Aorta (tissue), 5 donors: ENCODE data around the gene TNRC6C. TPM values are rescaled to one million over a fixed set of nuclear protein-coding genes. Genes with fewer than 3 reads are reported as not detected.

Experiments used
- ATAC-seq: fragments of 200-7000 bp; cut with Tn5 transposase; one replicate; pipeline ENCODE4 v1.9.1; 2022; ENCODE audit warnings: moderate library complexity; ENCODE audit not compliant: low FRiP score
- DNase-seq, 2 donors: peaks; one replicate each; pipeline ENCODE4 v3.0.0-alpha.2; 2020
- H3K27ac ChIP-seq, 2 donors: one replicate each; pipeline ENCODE4 v1.5.1; 2013; ENCODE audit warnings: low read length in 2 of 2, mild to moderate bottlenecking in 2 of 2, moderate library complexity in 2 of 2, control low read depth in 1 of 2, inconsistent platforms in 1 of 2, low read depth in 1 of 2
- H3K27me3 ChIP-seq, 2 donors: one replicate each; pipeline ENCODE4 v1.6.1; 2013; ENCODE audit warnings: control low read depth in 1 of 2, low read length in 1 of 2, mild to moderate bottlenecking in 1 of 2, moderate library complexity in 1 of 2; ENCODE audit not compliant: insufficient read depth in 2 of 2, control insufficient read depth in 1 of 2
- H3K36me3 ChIP-seq, 2 donors: one replicate each; pipeline ENCODE4 v1.6.1; 2013; ENCODE audit warnings: control low read depth in 1 of 2, low read length in 1 of 2, mild to moderate bottlenecking in 1 of 2; ENCODE audit not compliant: insufficient read depth in 2 of 2, control insufficient read depth in 1 of 2
- H3K4me1 ChIP-seq, 2 donors: one replicate each; pipeline ENCODE4 v1.6.1; 2013; ENCODE audit warnings: low read length in 2 of 2, control low read depth in 1 of 2, mild to moderate bottlenecking in 1 of 2, moderate library complexity in 1 of 2; ENCODE audit not compliant: insufficient read depth in 2 of 2, control insufficient read depth in 1 of 2
- H3K4me3 ChIP-seq, 2 donors: one replicate each; pipeline ENCODE4 v1.5.1; 2013; ENCODE audit warnings: low read length in 2 of 2, control low read depth in 1 of 2, mild to moderate bottlenecking in 1 of 2
- H3K9me3 ChIP-seq: one replicate; pipeline ENCODE4 v1.6.1; 2013; ENCODE audit warnings: mild to moderate bottlenecking, low read length; ENCODE audit not compliant: control insufficient read depth
- WGBS, 2 donors: extraction: QIAGEN DNeasy Blood & Tissue Kit; methylation state at CpG; one replicate each; pipeline ENCODE4 v1.1.7; 2013; 5-methylcytosine and 5-hydroxymethylcytosine counted together
- intact Hi-C, 2 donors: fragments of 100-400 bp; cut with DNase I; formaldehyde crosslinking; loops; one replicate each; pipeline versions ENCODE4 v1.14.2 to v1.15.0; 2022
- polyA plus RNA-seq, 2 donors: library from polyadenylated mRNA; stranded (reverse); fragments of 200-250 nt; gene quantifications; one replicate each; pipeline ENCODE4 v1.2.3, GENCODE V29; 2013
- total RNA-seq, 2 donors: library from RNA; stranded (reverse); fragmentation: NEBNext Ultra II Directional; extraction: Animal tissue kit (Norgen Biotek cat#: 25700); gene quantifications; one replicate each; pipeline ENCODE4 v1.2.1, GENCODE V29; 2021
- donor health status: healthy with polysubstance abuse.
- donor health status: Bipolar disorder and iron deficiency.
- donor health status: DM: no; HTN: no; CAD: no.
- donor health status: DM: no; HTN: no; CAD: no.
- donor health status: DM: yes; HTN: yes; CAD: no.

Gene TNRC6C
- total and polyA plus RNA-seq, 4 donors: 3.3 to 62.2 (median 28.6) TPM

DNA sequence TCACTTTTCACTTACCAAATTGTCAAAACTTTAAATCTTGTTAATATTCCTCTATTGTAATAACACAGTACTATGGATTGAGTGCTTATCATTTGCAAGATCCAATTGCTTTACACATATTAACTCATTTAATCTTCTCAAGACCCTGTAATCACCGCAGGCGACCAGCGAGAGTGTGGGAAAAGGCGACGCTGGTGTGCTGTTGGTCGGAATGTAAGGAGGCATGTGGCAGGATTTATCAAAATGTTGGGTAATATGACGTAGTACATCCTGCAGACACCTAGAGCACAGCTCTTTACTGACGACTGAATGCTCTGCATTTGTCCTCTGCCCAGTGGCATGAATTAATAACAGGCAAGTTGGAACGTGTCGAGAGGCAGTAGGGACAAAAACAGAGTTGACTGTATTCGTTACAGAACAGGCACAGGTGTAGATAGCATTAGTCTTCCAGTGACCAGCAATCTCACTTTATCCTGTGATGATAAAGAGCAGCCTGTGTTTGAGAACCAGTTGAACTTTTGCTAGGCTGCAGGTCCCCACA, 80.3 kb downstream of the TNRC6C start:
- Histone ChIP-seq H3K27me3 (no peaks in the 10 kb centered on the region), H3K4me3 (no peak overlapping the region), H3K9me3 (no peaks in the 10 kb centered on the region), H3K27ac (no peak overlapping the region), H3K36me3 (no peaks in the 10 kb centered on the region), H3K4me1 (peaks cover 0 to 2% of the 10 kb centered on the region in 2 donors)
- ATAC-seq (no peak), DNase-seq (no peak)
- intact Hi-C loops: no loop called here
- 96 to 97% methylated on average over 11 of the region's 11 CpGs for WGBS, 2 donors

DNA sequence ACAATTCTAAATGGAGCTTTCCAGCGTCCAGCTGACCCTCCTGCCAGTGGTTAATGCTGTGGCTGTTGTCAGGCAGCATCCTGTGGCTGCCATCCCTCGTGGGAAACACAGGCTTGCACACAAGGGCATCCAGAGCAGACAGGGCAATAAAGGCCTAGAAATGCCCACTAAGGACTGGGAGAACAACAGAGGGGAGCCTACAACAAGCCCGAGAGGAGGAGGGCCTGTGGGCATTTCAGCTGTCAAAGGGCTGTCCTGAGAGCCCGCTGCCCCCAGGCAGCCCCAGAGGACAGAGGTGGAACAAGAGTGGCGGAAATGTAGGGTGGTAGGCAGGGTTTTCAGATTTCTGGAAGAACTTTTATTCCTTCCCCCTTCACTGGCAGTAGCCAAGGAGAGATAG, 81.1 kb downstream of the TNRC6C start:
- 94 to 97% methylated on average over 5 of the region's 5 CpGs for WGBS, 2 donors

DNA sequence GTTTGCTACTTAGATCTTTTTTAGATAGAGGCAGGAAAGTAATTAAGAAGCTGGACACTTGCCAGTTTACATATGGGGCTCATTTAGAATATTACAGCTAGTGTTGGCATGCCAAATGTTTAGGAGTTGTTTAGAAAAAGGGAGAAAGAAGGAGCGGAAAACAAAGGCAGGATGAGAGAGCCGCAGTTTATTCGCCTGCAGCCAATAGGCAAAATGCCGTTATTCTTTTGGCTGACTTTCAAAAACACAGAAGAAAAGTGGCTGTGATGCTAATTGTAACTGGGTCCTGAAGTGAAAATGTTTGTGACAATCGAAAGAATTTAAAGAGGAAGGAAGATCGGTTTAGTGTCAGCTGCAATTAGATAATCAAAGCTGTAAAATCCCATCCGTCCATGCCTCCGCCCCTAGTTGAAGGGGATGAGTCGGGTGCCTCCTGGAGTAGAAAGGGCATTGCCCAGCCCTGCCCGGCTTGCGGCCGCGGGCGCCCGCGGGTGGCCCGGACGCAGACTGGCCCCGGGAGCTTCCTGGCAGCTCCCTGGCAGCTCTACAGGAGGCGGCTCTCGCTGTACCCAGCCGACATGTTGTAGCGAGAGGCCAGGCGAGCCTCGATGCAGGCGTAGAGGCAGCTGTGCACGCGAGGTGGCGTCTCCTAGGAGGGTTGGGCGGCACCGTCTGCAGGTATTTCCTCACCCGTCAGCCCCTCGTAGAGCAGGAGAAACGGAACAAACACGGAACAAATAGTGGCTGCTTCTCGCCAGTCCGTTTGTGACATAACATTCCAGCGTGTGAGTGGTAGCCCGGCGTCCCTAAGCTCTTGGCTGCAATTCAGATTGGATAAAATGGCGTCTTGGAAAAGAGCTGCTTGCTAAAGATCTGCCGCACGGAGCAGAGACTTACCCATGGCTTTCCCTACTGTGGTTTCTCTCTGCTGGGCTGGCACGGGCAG, 82.2 kb downstream of the TNRC6C start:
- whole genome bisulfite sequencing, 2 donors: 3% methylated on average over 44 of the region's 44 CpGs
- Histone ChIP-seq H3K27ac (peak overlapping the region; percentile 31 to 100), H3K4me1 (no peaks in the 10 kb centered on the region), H3K9me3 (no peaks in the 10 kb centered on the region), H3K36me3 (no peaks in the 10 kb centered on the region), H3K27me3 (no peaks in the 10 kb centered on the region), H3K4me3 (peak overlapping the region; percentile 50 to 77)
- DNase-seq: peak; percentile 70 to 89
- intact Hi-C loops: loop anchor here in 1 of 2 donors (1.0 kb wide), 1 partner anchor 21 kb away; no protein-coding TSS in a partner anchor
- ATAC-seq: peak; percentile 86

More for the DNA sequence above, 81.1 kb downstream of the TNRC6C start:
- intact Hi-C loops: no loop called here
- DNase-seq: no peak
- H3K36me3 ChIP-seq: no peaks in the 10 kb centered on the region
- H3K27me3 ChIP-seq: no peaks in the 10 kb centered on the region
- ATAC-seq: no peak
- H3K9me3 ChIP-seq: no peaks in the 10 kb centered on the region
- peak overlapping the region in 1 of 2 donors; percentile 42 for H3K27ac ChIP-seq
- no peak overlapping the region for H3K4me3 ChIP-seq
- peaks cover 0 to 2% of the 10 kb centered on the region in 2 donors for H3K4me1 ChIP-seq

DNA sequence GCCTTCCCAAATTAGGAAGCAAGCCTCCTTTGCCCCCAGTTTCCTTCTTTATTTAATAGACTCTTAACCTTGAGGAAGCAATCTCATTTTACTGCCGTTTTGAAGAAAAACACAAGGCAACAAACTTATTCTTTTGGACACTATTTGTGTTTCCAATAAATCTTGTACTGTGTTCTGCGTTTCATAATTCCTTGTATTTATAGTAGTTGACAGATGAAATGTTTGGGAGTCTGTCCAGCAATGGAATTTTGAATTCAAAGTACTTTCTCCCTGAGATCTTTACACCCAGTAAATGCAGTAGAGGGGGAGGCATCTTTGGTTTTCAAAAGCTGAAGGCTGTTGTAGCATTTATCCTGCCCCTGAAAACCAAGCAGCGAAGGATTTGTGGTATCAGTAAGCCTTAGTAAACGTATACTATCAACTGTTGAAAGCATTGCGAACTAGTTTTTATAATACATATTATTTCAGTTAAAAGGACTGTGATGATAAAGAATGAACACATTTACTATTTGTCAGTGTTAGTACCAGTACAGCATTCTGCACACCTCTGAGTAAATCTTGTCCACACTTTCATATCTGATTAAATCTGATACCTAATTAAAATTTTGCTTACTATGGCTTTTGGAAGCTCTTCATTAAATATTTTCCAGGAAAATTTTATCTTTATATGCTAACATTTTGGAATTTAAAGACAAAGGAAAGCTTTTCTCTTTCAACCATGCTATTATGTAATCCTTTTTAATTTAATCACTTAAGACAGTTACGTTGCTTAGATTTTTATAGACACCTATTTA, 83.1 kb downstream of the TNRC6C start:
- intact Hi-C loops: loop anchor here in 1 of 2 donors (1.0 kb wide), 1 partner anchor 22 kb away; no protein-coding TSS in a partner anchor
- ATAC-seq (peak; percentile 31), DNase-seq (no peak)
- H3K9me3 ChIP-seq: no peaks in the 10 kb centered on the region
- peak overlapping the region; percentile 50 to 77 for H3K4me3 ChIP-seq
- no peaks in the 10 kb centered on the region for H3K27me3 ChIP-seq
- H3K27ac ChIP-seq: peak overlapping the region; percentile 31 to 100
- H3K4me1 ChIP-seq: no peaks in the 10 kb centered on the region
- no peaks in the 10 kb centered on the region for H3K36me3 ChIP-seq
- WGBS, 2 donors: 6 to 11% methylated on average over 6 of the region's 6 CpGs

DNA sequence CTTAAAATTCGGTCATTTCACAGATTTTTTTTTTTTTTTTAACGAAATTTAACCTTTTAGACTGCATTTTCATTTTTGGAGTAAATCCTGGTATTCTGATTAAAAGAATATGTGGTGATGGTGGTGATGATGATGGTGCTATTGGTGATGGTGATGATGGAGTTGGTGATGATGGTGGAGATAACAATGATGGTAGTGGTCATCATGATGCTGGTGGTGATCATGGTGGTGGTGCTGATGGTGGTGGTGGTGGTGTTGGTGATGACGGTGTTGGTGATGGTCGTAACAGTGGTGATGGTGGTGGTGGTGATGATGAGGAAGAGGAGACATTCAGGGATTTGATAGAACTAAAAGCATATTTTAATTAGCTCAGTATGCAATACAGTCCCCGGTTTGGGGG, 84.0 kb downstream of the TNRC6C start:
- no peak overlapping the region for H3K27ac ChIP-seq
- no peaks in the 10 kb centered on the region for H3K9me3 ChIP-seq
- 89 to 91% methylated on average over 5 of the region's 5 CpGs for WGBS, 2 donors
- H3K4me3 ChIP-seq: no peak overlapping the region
- intact Hi-C loops: no loop called here
- no peak for ATAC-seq
- no peaks in the 10 kb centered on the region for H3K4me1 ChIP-seq
- no peaks in the 10 kb centered on the region for H3K36me3 ChIP-seq
- H3K27me3 ChIP-seq: no peaks in the 10 kb centered on the region
- no peak for DNase-seq

DNA sequence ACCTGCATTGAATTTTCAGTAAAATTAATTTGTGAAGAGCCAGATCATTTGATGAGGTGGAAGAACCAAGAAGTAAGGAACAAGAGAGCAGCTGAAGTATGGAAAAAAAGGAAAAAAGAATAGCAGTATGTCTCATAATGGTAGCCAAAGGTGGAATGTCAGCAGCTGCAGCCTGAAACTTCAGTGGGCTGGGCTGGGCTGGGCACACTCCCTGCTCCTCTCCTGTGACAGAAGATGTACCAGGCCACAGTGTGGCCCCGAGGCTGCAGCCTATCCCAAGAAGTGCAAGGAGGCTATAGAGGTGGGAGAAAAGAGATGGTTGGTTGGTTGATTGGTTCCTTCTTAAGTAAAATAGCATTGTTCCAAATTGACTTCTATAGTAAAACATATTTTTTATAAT, 84.5 kb downstream of the TNRC6C start:
- Histone ChIP-seq H3K36me3 (no peaks in the 10 kb centered on the region), H3K4me1 (no peaks in the 10 kb centered on the region), H3K9me3 (no peaks in the 10 kb centered on the region), H3K27ac (no peak overlapping the region), H3K27me3 (no peaks in the 10 kb centered on the region), H3K4me3 (no peak overlapping the region)
- intact Hi-C loops: no loop called here
- DNase-seq: no peak
- WGBS, 2 donors: 100% methylated on average over 1 of the region's 1 CpG
- no peak for ATAC-seq

DNA sequence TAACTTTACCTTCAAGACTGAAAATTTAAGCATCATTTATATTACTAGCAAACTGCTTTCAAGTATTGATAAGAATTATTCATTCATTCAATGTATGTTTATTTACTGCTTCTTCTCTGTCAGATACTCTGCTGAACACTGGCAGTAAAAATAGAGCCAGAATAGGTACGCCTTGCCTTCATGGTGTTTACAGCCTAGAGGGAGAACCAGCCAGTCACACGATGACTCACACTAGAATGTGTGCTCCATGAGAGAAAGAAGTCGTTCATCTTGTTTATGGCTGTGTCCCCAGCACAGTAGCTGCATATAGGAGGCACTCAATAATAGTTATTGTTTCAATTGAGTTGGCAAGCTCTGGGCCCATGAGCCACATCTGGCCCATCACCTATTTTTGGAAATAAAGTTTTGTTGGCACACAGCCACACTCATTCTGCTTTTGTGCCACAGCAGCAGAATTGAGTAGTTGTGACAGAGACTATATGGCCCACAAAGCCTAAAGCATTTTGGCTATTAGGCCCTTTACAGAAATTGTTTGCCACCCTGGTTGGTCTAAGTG, 85.9 kb downstream of the TNRC6C start:
- 78 to 83% methylated on average over 3 of the region's 3 CpGs for whole genome bisulfite sequencing, 2 donors
- no peaks in the 10 kb centered on the region for H3K27me3 ChIP-seq
- no peak for DNase-seq
- intact Hi-C loops: no loop called here
- no peak overlapping the region for H3K27ac ChIP-seq
- H3K4me3 ChIP-seq: no peak overlapping the region
- H3K36me3 ChIP-seq: peaks cover 0 to 3% of the 10 kb centered on the region in 2 donors
- no peak for ATAC-seq
- no peaks in the 10 kb centered on the region for H3K9me3 ChIP-seq
- H3K4me1 ChIP-seq: no peaks in the 10 kb centered on the region

DNA sequence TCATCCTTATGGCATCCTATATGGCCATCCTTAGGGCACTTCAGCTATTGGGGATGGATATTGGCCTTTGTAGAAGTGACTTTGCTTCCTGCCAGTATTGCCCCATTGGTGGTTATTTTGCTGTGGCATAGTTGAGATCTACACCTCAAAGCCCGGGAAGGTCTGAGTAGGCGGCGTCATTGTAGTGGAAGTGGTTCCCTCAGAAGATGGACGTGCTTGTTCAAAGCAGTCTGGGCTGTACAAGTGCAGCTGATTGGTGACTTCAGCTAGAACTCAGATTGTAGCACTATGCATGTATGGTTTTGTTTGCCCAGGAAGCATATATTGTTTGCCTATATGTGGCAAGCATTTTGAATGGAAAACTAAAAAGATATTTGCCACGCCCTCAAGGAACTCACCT, 86.8 kb downstream of the TNRC6C start:
- no peaks in the 10 kb centered on the region for H3K27me3 ChIP-seq
- H3K36me3 ChIP-seq: peaks cover 0 to 5% of the 10 kb centered on the region in 2 donors
- no peak for ATAC-seq
- H3K9me3 ChIP-seq: no peaks in the 10 kb centered on the region
- H3K27ac ChIP-seq: no peak overlapping the region
- no peak for DNase-seq
- 97 to 99% methylated on average over 5 of the region's 5 CpGs for WGBS, 2 donors
- no peak overlapping the region for H3K4me3 ChIP-seq
- H3K4me1 ChIP-seq: no peaks in the 10 kb centered on the region
- intact Hi-C loops: no loop called here
